Transverse colon (tissue), 4 donors: ENCODE measurements around the gene SOHLH1. TPM values are rescaled to one million over a fixed set of nuclear protein-coding genes. Genes with fewer than 3 reads are reported as not detected.

Experiments used
- DNase-seq: peaks from one replicate; pipeline ENCODE4 v3.0.0-alpha.2; 2019
- H3K27ac ChIP-seq, 4 donors: fragments of 200-600 bp; sonication (generic); 2 replicates each; pipeline ENCODE4 v1.5.1; 2016 to 2018; ENCODE audit warnings: inconsistent platforms in 4 of 4
- H3K27me3 ChIP-seq: fragments of 200-600 bp; sonication (generic); 2 replicates; pipeline ENCODE4 v1.5.1; 2017; ENCODE audit warnings: inconsistent platforms
- H3K36me3 ChIP-seq, 4 donors: fragments of 200-600 bp; sonication (generic); 2 replicates each; pipeline ENCODE4 v1.5.1; 2017 to 2019; ENCODE audit warnings: inconsistent platforms in 4 of 4
- H3K4me1 ChIP-seq, 4 donors: fragments of 200-600 bp; sonication (generic); 2 replicates each; pipeline ENCODE4 v1.5.1; 2017 to 2020; ENCODE audit warnings: inconsistent platforms in 4 of 4
- H3K4me3 ChIP-seq, 4 donors: fragments of 200-600 bp; sonication (generic); 1 replicate in 1 of 4; 2 replicates in 3 of 4; pipeline versions ENCODE4 v1.5.1 to v1.6.1; 2017 to 2019; ENCODE audit warnings: inconsistent platforms in 4 of 4
- H3K9me3 ChIP-seq, 2 donors: fragments of 200-600 bp; sonication (generic); 2 replicates each; pipeline ENCODE4 v1.5.1; 2017 to 2019; ENCODE audit warnings: inconsistent platforms in 2 of 2
- CTCF ChIP-seq, 5 experiments: fragments of 200-600 bp in 3 of 5; fragments of 450-650 bp in 2 of 5; sonication (generic) in 3 of 5; IDR thresholded peaks; 1 replicate in 2 of 5; 2 replicates in 3 of 5; pipeline ENCODE4 v1.5.1; 2016 to 2017; ENCODE audit warnings: antibody characterized with exemption in 5 of 5, inconsistent platforms in 3 of 5, mild to moderate bottlenecking in 2 of 5, moderate library complexity in 1 of 5
- EP300 ChIP-seq: sonication (generic); formaldehyde crosslinking; IDR thresholded peaks from one replicate; pipeline ENCODE4 v1.6.1; 2017; ENCODE audit warnings: antibody characterized with exemption, low read depth
- POLR2A ChIP-seq: fragments of 450-650 bp; IDR thresholded peaks from one replicate; pipeline ENCODE4 v1.6.1; 2016; ENCODE audit warnings: antibody characterized with exemption, mild to moderate bottlenecking, moderate library complexity
- POLR2AphosphoS5 ChIP-seq, 3 donors: sonication (generic); formaldehyde crosslinking; IDR thresholded peaks; one replicate each; pipeline ENCODE4 v1.6.1; 2016; ENCODE audit warnings: antibody characterized with exemption in 3 of 3
- WGBS, 2 donors: methylation state at CpG; one replicate each; pipeline ENCODE4 v1.1.5; 2018; ENCODE audit warnings: low coverage in 1 of 2; 5-methylcytosine and 5-hydroxymethylcytosine counted together
- in situ Hi-C, 4 donors: fragments of 200-750 bp; cut with MboI; loops; one replicate each; pipeline versions ENCODE4 v1.15.0 to v1.15.1; 2017; ENCODE audit warnings: low sequenced_read_pairs in 3 of 4, low pct_ligation_motif_present in 1 of 4, low pct_unique_long_range_greater_than_20kb in 1 of 4
- intact Hi-C: fragments of 100-400 bp; cut with DNase I; formaldehyde crosslinking; loops from one replicate; pipeline ENCODE4 v1.15.1; 2023; ENCODE audit warnings: low total_unique reads
- total RNA-seq, 4 donors: library from RNA; depleted of rRNA; stranded (reverse); fragments of >200 nt; gene quantifications; one replicate each; pipeline ENCODE4 v1.1.0, GENCODE V29; 2016

SOHLH1 gene
- total RNA-seq, 4 donors from 2014 or later, result not detected

- DNase-seq, result no peak
- no peak overlapping the region for H3K4me3 ChIP-seq
- no peak overlapping the region for H3K27ac ChIP-seq
- H3K4me1 ChIP-seq, result no peaks in the 10 kb centered on the region
- TF ChIP-seq EP300 (no peak), CTCF (IDR thresholded peaks at IDR 0.05) (no peak), POLR2A (no peak), POLR2AphosphoS5 (IDR thresholded peaks at IDR 0.05) (no peak)
- H3K36me3 ChIP-seq, result no peaks in the 10 kb centered on the region
- no peaks in the 10 kb centered on the region for H3K9me3 ChIP-seq
- 77 to 80% methylated on average over 3 to 16 of the region's 16 CpGs for WGBS, 2 donors
- in situ Hi-C loops (no loop called here), intact Hi-C loops (no loop called here)
- peaks cover 17% of the 10 kb centered on the region for H3K27me3 ChIP-seq
Observed at GRCh38 chr9:135680056-135680455, 19.2 kb downstream of the SOHLH1 start.

GRCh38 chr9:135678236-135679017 is 20.9 kb downstream of the SOHLH1 start:
- intact Hi-C loops (no loop called here), in situ Hi-C loops (no loop called here)
- no peaks in the 10 kb centered on the region for H3K36me3 ChIP-seq
- 85% methylated on average over 20 of the region's 20 CpGs; no CpG with 5 or more reads in 1 of the 2 donors for WGBS, 2 donors
- no peaks in the 10 kb centered on the region for H3K9me3 ChIP-seq
- no peak overlapping the region for H3K27ac ChIP-seq
- H3K4me1 ChIP-seq, result no peaks in the 10 kb centered on the region
- DNase-seq, result no peak
- no peak overlapping the region for H3K4me3 ChIP-seq
- no peak for TF ChIP-seq POLR2AphosphoS5 (IDR thresholded peaks at IDR 0.05)
- no peak for TF ChIP-seq CTCF (IDR thresholded peaks at IDR 0.05)
- TF ChIP-seq POLR2A, result no peak
- no peak for TF ChIP-seq EP300
- H3K27me3 ChIP-seq, result peaks cover 7% of the 10 kb centered on the region

- Histone ChIP-seq H3K27me3 (peaks cover under 1% of the 10 kb centered on the region), H3K27ac (no peak overlapping the region), H3K36me3 (no peaks in the 10 kb centered on the region), H3K4me1 (no peaks in the 10 kb centered on the region), H3K9me3 (no peaks in the 10 kb centered on the region), H3K4me3 (no peak overlapping the region)
- in situ Hi-C loops, result no loop called here
- intact Hi-C loops, result no loop called here
- TF ChIP-seq POLR2A, result no peak
- no peak for TF ChIP-seq POLR2AphosphoS5 (IDR thresholded peaks at IDR 0.05)
- no peak for TF ChIP-seq EP300
- no peak for TF ChIP-seq CTCF (IDR thresholded peaks at IDR 0.05)
- no peak for DNase-seq
- WGBS, 2 donors, result 79 to 100% methylated on average over 2 to 22 of the region's 22 CpGs
Observed at GRCh38 chr9:135677641-135678168, 21.6 kb downstream of the SOHLH1 start.

- TF ChIP-seq CTCF (IDR thresholded peaks at IDR 0.05) (no peak), POLR2A (no peak), POLR2AphosphoS5 (IDR thresholded peaks at IDR 0.05) (no peak), EP300 (no peak)
- in situ Hi-C loops, result no loop called here
- no peak for DNase-seq
- WGBS, 2 donors, result 84% methylated on average over 13 of the region's 13 CpGs; no CpG with 5 or more reads in 1 of the 2 donors
- Histone ChIP-seq H3K4me1 (no peaks in the 10 kb centered on the region), H3K9me3 (no peaks in the 10 kb centered on the region), H3K27ac (no peak overlapping the region), H3K36me3 (no peaks in the 10 kb centered on the region), H3K27me3 (no peaks in the 10 kb centered on the region), H3K4me3 (no peak overlapping the region)
- intact Hi-C loops, result no loop called here
Observed at GRCh38 chr9:135676891-135677290, 22.4 kb downstream of the SOHLH1 start.
